Spinal cord (tissue), 10 donors: Measurements from ENCODE around the gene ADI1. TPM values are rescaled to one million over a fixed set of nuclear protein-coding genes. Genes with fewer than 3 reads are reported as not detected.

Experiments
- DNase-seq, 6 donors: peaks; one replicate each; pipeline versions ENCODE4 v3.0.0 to v3.0.0-alpha.2; 2013 to 2015; ENCODE audit warnings: low spot score in 6 of 6, low read depth in 4 of 6
- H3K27ac ChIP-seq: one replicate; pipeline ENCODE4 v1.5.1; 2013; ENCODE audit warnings: low read depth, low read length, control low read depth
- H3K27me3 ChIP-seq: one replicate; pipeline ENCODE4 v1.6.1; 2013; ENCODE audit warnings: low read length; ENCODE audit not compliant: control insufficient read depth, insufficient read depth
- H3K36me3 ChIP-seq: one replicate; pipeline ENCODE4 v1.6.1; 2013; ENCODE audit warnings: low read length; ENCODE audit not compliant: control insufficient read depth, insufficient read depth
- H3K4me1 ChIP-seq: one replicate; pipeline ENCODE4 v1.6.1; 2013; ENCODE audit warnings: low read length; ENCODE audit not compliant: control insufficient read depth, insufficient read depth
- H3K4me3 ChIP-seq: one replicate; pipeline ENCODE4 v1.5.1; 2013; ENCODE audit warnings: low read depth, low read length, control low read depth
- H3K9me3 ChIP-seq: one replicate; pipeline ENCODE4 v1.6.1; 2013; ENCODE audit warnings: low read length; ENCODE audit not compliant: control insufficient read depth, insufficient read depth
- WGBS: methylation state at CpG from one replicate; pipeline ENCODE4 v1.1.5; 2013; ENCODE audit warnings: missing lambda C conversion rate; ENCODE audit not compliant: insufficient coverage; 5-methylcytosine and 5-hydroxymethylcytosine counted together
- polyA plus RNA-seq, 2 donors: library from polyadenylated mRNA; unstranded; fragments of 120-200 nt; gene quantifications; one replicate each; pipeline ENCODE4 v1.2.1, GENCODE V29; 2013; ENCODE audit not compliant: insufficient read length in 2 of 2
- total RNA-seq, 2 donors: library from RNA; depleted of rRNA in 1 of 2; stranded (reverse); fragments of 120-200 nt in 1 of 2; fragments of >200 nt in 1 of 2; gene quantifications; one replicate each; pipeline versions ENCODE4 v1.2.3 to v1.2.4, GENCODE V29; 2013 to 2014
- donor health status: healthy.

ADI1 gene
- total and polyA plus RNA-seq, 4 donors = 28.8 to 84.4 (median 43.1) TPM

DNA sequence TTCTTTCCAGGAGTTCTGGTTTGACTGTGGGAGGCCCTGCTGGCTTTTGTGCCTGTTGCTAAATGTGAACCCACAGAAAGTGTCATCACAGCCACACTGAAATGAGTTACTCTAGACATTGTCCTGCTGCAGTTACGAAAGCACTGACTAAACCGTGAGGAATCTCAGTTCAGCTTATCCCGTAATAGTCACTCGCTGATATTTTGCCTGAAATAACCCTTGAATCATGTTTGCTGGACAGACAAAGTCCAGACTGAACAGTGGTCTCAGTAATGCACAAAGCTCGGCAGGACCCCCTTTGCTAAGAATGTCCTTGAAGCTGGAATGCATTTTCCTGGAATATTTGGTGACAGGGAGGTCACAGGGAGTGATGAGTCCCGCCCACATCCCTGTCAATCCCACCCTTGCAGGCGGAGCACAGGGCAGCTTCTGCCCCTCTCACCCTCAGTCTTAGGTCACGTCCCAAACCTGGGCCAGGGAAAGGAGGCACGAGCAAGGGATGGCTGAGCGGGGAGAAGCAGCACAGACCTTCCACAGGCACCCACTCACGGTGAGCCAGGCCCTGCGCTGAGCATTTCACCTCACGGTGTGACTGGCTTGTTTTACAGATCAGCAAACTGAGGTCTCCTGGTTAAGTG is 53.4 kb downstream of the ADI1 start:
- Histone ChIP-seq H3K4me3 (no peak overlapping the region), H3K27me3 (no peaks in the 10 kb centered on the region), H3K4me1 (peaks cover 32% of the 10 kb centered on the region), H3K27ac (no peak overlapping the region), H3K36me3 (peaks cover 82% of the 10 kb centered on the region), H3K9me3 (no peaks in the 10 kb centered on the region)
- 83% methylated on average over 12 of the region's 13 CpGs for WGBS
- no peak for DNase-seq

DNA sequence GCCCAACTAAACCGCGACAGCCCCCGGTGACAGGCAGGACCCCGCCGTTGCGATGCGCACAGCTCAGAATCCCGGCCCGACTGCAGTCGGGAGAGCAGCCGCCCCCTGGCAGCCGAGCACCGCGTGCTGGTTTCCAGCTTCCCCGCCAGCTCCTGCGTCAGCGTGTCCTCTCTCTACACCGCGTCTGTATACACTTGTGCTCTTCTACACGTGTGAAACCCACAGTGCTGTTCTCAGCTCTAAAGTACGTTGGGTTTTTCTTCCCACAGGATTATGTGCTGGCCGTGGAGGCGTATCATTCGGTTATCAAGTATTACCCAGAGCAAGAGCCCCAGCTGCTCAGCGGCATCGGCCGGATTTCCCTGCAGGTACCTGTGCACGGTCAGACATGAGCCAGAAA is 54.0 kb downstream of the ADI1 start:
- WGBS = 90% methylated on average over 26 of the region's 28 CpGs
- peaks cover 36% of the 10 kb centered on the region for H3K4me1 ChIP-seq
- no peak overlapping the region for H3K4me3 ChIP-seq
- no peak for DNase-seq
- no peaks in the 10 kb centered on the region for H3K9me3 ChIP-seq
- peaks cover 85% of the 10 kb centered on the region for H3K36me3 ChIP-seq
- H3K27ac ChIP-seq = no peak overlapping the region
- no peaks in the 10 kb centered on the region for H3K27me3 ChIP-seq

DNA sequence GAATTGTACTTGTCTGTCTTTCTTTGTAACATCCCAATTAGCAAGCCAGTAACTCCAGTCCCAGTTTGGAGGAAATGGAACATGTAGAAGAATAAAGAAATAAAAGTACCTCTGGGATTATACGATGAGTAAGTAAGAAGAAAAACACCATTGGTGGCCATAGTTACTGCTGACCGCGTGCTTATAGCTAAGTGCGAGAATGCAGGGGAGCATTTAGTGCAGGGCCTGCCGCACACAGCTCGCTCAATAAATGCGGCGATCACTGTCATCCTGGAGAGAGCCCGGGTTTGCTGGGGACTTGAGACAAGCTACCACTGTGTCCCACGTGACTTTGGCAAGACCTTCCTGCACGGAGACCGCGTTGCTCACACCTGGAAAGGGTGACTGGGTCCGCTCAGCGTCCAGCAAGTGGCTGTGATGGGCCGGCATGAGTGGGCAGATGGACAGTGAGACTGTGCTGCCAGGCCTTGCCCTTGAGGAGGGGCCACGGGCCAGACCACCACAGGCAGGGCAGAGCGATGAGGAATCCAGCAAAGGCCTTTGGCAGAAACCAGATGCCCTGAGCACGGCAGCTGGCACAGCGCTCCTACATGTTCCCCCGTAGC is 54.8 kb downstream of the ADI1 start:
- H3K36me3 ChIP-seq = peaks cover 81% of the 10 kb centered on the region
- no peak overlapping the region for H3K27ac ChIP-seq
- H3K4me3 ChIP-seq = no peak overlapping the region
- H3K9me3 ChIP-seq = no peaks in the 10 kb centered on the region
- H3K27me3 ChIP-seq = no peaks in the 10 kb centered on the region
- H3K4me1 ChIP-seq = peaks cover 36% of the 10 kb centered on the region
- WGBS = 84% methylated on average over 21 of the region's 21 CpGs
- no peak for DNase-seq

DNA sequence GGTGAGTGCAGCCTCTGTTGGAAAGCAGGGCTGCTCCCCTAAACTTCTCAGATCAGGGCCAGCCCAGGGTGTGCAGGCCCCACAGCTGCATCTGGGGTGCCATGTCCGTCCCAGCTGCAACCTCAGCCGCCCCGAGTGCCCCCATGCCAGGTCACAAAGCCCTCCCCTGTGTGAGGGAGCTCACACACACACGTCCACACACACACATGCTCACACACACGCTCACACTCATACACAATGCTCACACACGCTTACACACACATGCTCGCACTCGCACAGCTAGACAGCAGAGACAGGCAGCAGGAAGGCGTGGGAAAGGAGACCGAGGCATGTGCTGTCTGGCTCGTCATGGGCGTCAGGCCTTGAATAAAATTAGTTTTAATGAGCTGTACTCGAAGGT is 55.4 kb downstream of the ADI1 start:
- Histone ChIP-seq H3K9me3 (no peaks in the 10 kb centered on the region), H3K36me3 (peaks cover 82% of the 10 kb centered on the region), H3K27me3 (no peaks in the 10 kb centered on the region), H3K4me3 (no peak overlapping the region), H3K4me1 (peaks cover 41% of the 10 kb centered on the region), H3K27ac (no peak overlapping the region)
- DNase-seq = no peak
- 81% methylated on average over 11 of the region's 13 CpGs for WGBS

DNA sequence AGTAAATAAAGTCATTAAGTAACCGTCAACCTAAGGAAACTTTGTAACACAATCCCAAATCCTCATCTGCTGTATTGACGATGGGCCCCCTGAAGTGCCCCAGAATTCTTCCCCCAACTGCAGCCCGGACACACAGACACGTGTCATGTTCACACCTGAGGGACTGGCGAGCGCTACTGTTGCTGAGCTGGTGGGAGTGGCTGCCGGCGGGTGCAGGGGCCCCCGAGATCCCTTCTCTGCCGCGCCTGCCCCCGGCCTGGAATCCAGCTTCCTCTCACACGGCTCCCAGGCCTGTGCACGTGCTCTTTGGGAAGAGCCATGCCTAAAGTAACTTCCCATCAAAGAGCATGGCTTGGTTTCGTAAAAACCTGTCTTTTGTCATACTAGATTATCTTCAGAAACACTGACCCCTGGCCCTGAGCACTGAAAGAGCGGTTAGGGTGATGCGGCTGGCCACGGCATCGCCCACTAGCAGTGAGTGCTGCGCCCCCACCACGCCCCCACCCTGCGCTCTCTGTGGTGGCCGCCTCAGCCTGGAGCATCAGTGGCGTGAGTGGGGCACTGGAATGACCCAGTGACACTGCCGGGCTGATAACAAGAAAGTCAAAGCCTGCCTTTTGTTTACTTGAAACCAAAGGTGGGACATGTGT is 56.0 kb downstream of the ADI1 start:
- no peaks in the 10 kb centered on the region for H3K27me3 ChIP-seq
- H3K27ac ChIP-seq = no peak overlapping the region
- no peak overlapping the region for H3K4me3 ChIP-seq
- no peaks in the 10 kb centered on the region for H3K9me3 ChIP-seq
- DNase-seq = no peak
- WGBS = 73% methylated on average over 24 of the region's 25 CpGs
- peaks cover 42% of the 10 kb centered on the region for H3K4me1 ChIP-seq
- H3K36me3 ChIP-seq = peaks cover 81% of the 10 kb centered on the region

DNA sequence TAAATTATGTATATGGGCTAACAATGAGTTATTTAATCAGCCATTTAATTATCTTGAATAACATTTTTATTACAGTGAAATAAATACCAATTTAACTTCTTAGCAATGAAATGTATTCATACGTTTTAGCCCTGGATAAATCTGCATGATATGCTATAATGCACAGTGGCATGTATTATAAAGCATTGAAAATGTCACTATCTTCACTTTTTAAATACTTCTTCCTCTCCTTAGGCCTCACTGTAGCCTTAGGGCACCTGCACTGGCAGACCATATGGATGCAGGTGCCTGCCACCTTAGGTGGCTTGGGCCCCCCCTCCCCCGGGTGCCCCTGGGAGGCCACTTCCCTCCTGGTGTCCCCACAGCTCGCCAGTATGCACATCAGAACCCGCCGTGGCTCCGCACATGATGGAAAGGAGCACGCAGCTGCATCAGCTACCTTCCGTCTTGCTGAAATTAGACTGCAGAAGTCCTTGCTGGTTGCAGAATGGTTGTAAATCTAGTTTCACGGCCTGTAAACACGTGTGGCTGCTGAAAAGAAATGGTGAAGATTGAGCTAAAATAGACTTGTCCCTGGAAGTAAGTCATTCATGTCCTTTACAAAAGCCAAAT is 56.7 kb downstream of the ADI1 start:
- H3K9me3 ChIP-seq = no peaks in the 10 kb centered on the region
- 56% methylated on average over 3 of the region's 10 CpGs for WGBS
- no peaks in the 10 kb centered on the region for H3K27me3 ChIP-seq
- H3K36me3 ChIP-seq = peaks cover 81% of the 10 kb centered on the region
- H3K4me1 ChIP-seq = peaks cover 44% of the 10 kb centered on the region
- no peak overlapping the region for H3K4me3 ChIP-seq
- peak in 1 of 6 donors; percentile 71 for DNase-seq
- no peak overlapping the region for H3K27ac ChIP-seq

DNA sequence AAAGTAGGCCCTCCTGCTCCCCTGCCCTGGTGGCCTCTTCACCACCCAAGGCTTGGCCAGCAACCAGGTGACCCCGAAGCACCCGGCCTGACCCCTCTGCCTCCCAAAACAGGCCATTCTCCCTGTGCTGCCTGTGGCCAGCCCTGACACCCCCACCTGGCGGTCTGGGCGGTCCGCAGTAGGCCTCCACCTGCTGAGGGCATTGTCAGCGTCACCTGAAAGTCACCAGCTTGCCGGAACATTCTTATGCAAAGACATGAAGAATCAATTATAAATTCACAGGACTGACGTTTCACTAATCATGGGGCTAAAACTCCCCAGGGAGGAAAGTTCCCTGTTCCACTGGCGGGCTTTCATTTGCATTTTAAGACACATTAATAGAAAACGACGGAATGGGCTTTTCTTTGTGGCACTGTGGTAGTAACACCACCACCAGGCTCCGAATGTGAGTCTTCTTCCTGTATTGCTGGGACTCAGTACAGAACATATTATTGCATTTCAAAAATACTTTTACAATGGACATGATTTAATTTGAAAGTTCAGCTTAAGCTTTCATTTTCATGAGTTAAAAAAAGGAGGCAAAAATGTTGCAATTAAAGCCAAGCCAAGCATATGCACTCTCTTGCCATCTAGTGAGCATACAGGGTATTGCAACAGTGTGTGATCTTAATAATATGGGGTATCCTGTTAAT is 57.4 kb downstream of the ADI1 start:
- Histone ChIP-seq H3K27me3 (no peaks in the 10 kb centered on the region), H3K4me3 (no peak overlapping the region), H3K36me3 (peaks cover 77% of the 10 kb centered on the region), H3K4me1 (peaks cover 44% of the 10 kb centered on the region), H3K27ac (peak overlapping the region; percentile 40), H3K9me3 (no peaks in the 10 kb centered on the region)
- peak; percentile 56 to 94 (median 72) for DNase-seq
- WGBS = 68% methylated on average over 4 of the region's 12 CpGs

DNA sequence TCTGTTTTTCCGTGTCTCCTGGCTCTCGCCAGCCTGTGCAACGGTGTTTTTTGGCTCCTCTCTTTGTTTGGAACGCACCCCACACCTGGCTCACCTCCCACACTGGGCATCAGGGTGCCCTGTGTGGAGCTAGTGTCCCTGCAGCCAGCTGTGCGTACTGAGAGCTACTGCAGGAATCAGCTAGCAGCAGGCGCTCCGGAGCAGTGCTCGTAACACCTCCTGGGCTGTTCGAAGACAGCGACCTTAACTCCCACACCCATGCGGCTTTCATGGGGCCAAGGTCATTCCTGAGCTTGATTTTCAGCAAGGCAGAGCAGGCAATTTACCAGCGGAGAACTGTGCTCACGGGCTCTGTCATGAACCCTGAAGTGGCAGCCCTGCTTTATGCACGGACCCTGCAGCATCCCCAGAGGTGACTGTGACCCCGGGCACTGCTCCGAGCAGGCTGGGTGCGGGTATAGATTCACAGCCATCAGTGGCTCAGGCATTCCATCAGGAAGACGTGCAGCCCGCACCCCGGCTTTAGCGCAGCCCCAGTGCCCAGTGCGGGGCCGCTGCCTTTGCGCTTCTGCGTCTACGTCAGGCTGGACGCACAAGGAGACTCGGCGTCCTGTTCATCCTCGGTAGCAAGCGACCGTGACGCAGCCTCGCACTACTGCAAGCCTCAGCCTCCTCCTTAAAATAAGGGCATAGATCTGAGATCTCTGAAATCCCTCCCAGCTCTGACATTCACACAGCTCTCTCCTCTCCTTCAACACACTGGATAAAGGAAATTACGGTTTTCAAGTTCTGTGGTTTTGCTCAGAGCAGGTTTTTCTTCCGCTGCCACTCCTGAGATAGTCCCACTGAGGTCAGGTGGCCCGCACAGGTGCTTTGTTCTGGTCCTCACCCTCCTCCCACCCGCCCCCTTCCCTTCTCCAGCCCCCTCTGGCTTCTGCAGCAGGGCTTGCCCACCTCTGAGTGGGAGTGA is 58.2 kb downstream of the ADI1 start:
- Histone ChIP-seq H3K27ac (no peak overlapping the region), H3K36me3 (peaks cover 75% of the 10 kb centered on the region), H3K27me3 (no peaks in the 10 kb centered on the region), H3K4me1 (peaks cover 44% of the 10 kb centered on the region), H3K9me3 (no peaks in the 10 kb centered on the region), H3K4me3 (no peak overlapping the region)
- WGBS = 79% methylated on average over 34 of the region's 38 CpGs
- peak in 1 of 6 donors; percentile 66 for DNase-seq
